AG04450 (cell line): ENCODE results near the gene ATP11A. TPM values are rescaled to one million over a fixed set of nuclear protein-coding genes. Genes with fewer than 3 reads are reported as not detected.

Experiments used
- CTCF ChIA-PET: fragments of 300-600, 350-600 bp; formaldehyde crosslinking; extraction: SDS; loops from one replicate; lab custom pipeline; 2022; ENCODE audit warnings: antibody characterized with exemption, inconsistent platforms; lab: Charles Lee
- POLR2A ChIA-PET: fragments of 350-600 bp; formaldehyde crosslinking; extraction: SDS; loops from one replicate; lab custom pipeline; 2021; ENCODE audit warnings: antibody characterized with exemption, inconsistent platforms; lab: Yijun Ruan, JAX
- DNase-seq: peaks from one replicate; pipeline ENCODE4 v3.0.0-alpha.2; 2011; ENCODE audit warnings: low read depth, low spot score
- H3K27ac ChIP-seq: one replicate; pipeline ENCODE4 v1.5.1; 2012; ENCODE audit warnings: low read depth, low read length, control low read depth
- H3K27me3 ChIP-seq: one replicate; pipeline ENCODE4 v1.6.0; 2012; ENCODE audit warnings: low read length; ENCODE audit not compliant: control insufficient read depth, insufficient read depth
- H3K4me3 ChIP-seq: 2 replicates; pipeline ENCODE4 v1.5.1; 2011; ENCODE audit warnings: mild to moderate bottlenecking, low read depth, low read length, control low read depth
- H3K9me3 ChIP-seq: 2 replicates; pipeline ENCODE4 v1.5.1; 2012; ENCODE audit warnings: low read length; ENCODE audit not compliant: control insufficient read depth, insufficient read depth
- CTCF ChIP-seq: IDR thresholded peaks from 2 replicates; pipeline ENCODE4 v1.5.1; 2011; ENCODE audit warnings: low read depth, low read length, control low read depth, inconsistent platforms
- polyA plus RNA-seq: library from polyadenylated mRNA; depleted of rRNA; stranded (reverse); fragments of >200 nt; gene quantifications from 2 replicates; pipeline ENCODE4 v1.2.3, GENCODE V29; 2011

ATP11A gene
- polyA plus RNA-seq, 1 experiment, result 5.8 TPM

DNA sequence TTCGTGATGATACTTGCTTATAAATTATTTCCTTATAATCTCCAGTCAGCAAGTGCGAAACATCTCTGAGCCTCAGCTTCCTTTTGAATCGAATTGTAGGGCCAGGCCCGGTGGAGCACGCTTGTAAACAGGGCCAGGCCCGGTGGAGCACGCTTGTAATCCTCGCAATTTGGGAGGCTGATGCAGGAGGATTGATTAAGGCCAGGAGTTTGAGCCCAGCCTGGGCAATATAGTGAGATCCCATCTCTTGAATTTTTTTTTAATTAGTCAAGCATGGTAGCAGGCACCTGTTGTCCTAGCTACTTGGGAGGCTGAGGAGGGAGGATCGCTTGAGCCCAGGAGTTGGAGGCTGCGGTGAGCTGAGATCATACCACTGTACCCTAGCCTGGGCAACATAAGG lies 163.0 kb downstream of the ATP11A start:
- TF ChIP-seq CTCF, result no peak
- POLR2A ChIA-PET, result no interaction called here
- H3K27ac ChIP-seq, result no peak overlapping the region
- H3K27me3 ChIP-seq, result no peaks in the 10 kb centered on the region
- no peak overlapping the region for H3K4me3 ChIP-seq
- DNase-seq, result no peak
- H3K9me3 ChIP-seq, result peaks cover 1% of the 10 kb centered on the region
- CTCF ChIA-PET, result interaction anchor here (2.1 kb wide), 1 partner anchor 246 kb away, joined by 6 read pairs; no protein-coding TSS in a partner anchor

DNA sequence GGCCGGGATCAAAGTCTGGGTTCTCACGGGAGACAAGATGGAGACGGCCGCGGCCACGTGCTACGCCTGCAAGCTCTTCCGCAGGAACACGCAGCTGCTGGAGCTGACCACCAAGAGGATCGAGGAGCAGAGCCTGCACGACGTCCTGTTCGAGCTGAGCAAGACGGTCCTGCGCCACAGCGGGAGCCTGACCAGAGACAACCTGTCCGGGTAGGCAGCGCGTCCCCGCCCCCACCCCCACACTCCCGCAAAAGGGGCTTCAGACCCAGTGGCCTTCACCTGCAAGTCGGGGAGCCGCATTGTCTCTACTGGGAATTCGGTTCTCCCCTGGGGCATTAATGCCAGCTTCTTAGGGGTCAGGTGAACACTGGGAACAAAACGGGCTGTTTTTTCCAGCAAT lies 164.5 kb downstream of the ATP11A start:
- CTCF ChIA-PET, result no interaction called here

GRCh38 chr13:112855859-112856258 lies 166.0 kb downstream of the ATP11A start:
- DNase-seq, result no peak
- CTCF ChIA-PET, result interaction anchor here (1.0 kb wide), 1 partner anchor 19 kb away, joined by 3 read pairs; no protein-coding TSS in a partner anchor
- Histone ChIP-seq H3K27ac (no peak overlapping the region), H3K4me3 (no peak overlapping the region), H3K9me3 (no peaks in the 10 kb centered on the region; the same call in 1 of the 2 replicates), H3K27me3 (no peaks in the 10 kb centered on the region)
- POLR2A ChIA-PET, result interaction anchor here (0.6 kb wide), 1 partner anchor 268 kb away, joined by 3 read pairs; no protein-coding TSS in a partner anchor
- TF ChIP-seq CTCF, result no peak

More for the DNA sequence above, 164.5 kb downstream of the ATP11A start:
- no peak overlapping the region for H3K4me3 ChIP-seq
- H3K27ac ChIP-seq, result no peak overlapping the region
- H3K27me3 ChIP-seq, result no peaks in the 10 kb centered on the region
- no peaks in the 10 kb centered on the region; the same call in 1 of the 2 replicates for H3K9me3 ChIP-seq
- no peak for TF ChIP-seq CTCF
- POLR2A ChIA-PET, result no interaction called here
- DNase-seq, result no peak

- POLR2A ChIA-PET, result no interaction called here
- Histone ChIP-seq H3K9me3 (no peaks in the 10 kb centered on the region; the same call in 1 of the 2 replicates), H3K4me3 (no peak overlapping the region), H3K27me3 (no peaks in the 10 kb centered on the region), H3K27ac (no peak overlapping the region)
- no peak for DNase-seq
- CTCF ChIA-PET, result interaction anchor here (1.2 kb wide), 1 partner anchor 17 kb away, joined by 4 read pairs; no protein-coding TSS in a partner anchor
- TF ChIP-seq CTCF, result no peak
Observed at GRCh38 chr13:112857914-112858490, 168.2 kb downstream of the ATP11A start.

DNA sequence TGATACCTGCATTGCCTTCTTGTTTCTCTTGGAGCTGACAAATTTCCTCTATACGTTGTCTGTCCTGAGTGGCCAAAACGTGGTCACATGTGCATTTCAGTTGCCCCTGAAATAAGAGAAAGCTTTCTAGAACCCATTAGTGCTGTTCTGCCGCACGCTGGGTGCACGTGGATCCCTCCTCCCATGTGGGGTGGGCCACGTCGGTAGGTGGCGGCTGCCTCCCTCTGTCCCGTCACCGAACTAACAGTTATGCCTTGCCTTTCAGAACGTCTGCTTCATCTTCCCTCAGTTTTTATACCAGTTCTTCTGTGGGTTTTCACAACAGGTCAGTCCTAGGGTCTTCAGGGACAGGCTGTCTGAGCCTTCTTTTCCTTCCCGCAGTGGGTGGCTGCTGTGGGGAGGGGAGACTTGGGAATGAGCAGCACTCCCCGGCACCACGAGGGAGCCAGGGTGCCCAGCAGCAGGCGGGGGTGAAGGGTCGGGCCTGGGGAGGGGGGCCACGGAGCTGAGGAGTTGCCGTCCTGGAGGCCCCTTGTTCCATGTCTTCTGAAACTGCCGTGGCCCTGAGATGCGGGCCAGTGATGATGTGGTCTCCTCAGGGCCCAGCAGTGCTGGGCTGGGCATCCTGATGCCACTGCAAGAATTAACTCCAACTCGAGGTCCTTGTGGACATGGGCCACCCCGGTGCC lies 169.4 kb downstream of the ATP11A start:
- POLR2A ChIA-PET, result no interaction called here

More for the DNA sequence above, 169.4 kb downstream of the ATP11A start:
- CTCF ChIA-PET, result interaction anchor here (1.1 to 1.2 kb wide), 2 partner anchors 16 to 219 kb away, joined by 4 read pairs; no protein-coding TSS in a partner anchor
- DNase-seq, result no peak
- Histone ChIP-seq H3K9me3 (no peaks in the 10 kb centered on the region; the same call in 1 of the 2 replicates), H3K27ac (no peak overlapping the region), H3K27me3 (no peaks in the 10 kb centered on the region), H3K4me3 (no peak overlapping the region)
- TF ChIP-seq CTCF, result no peak
